Activated T-cell treated with anti-CD3 and anti-CD28 coated beads for 48 hours (primary cell): ENCODE results near the gene AHCTF1.
"Not testable (repeated sequence)": the region's sequence is repeated elsewhere in the genome, so short reads cannot be mapped to it uniquely, and the experiment has no call there.

ENCODE experiments used
- DNase-seq: peaks from one replicate; pipeline ENCODE4 v3.0.0-alpha.2; 2020; ENCODE audit warnings: low read depth

Gene AHCTF1

GRCh38 chr1:246921481-246921880, 10.3 kb downstream of the AHCTF1 start:
- DNase-seq, result no peak

- no peak for DNase-seq
Observed at GRCh38 chr1:246919902-246920301, 11.8 kb downstream of the AHCTF1 start.

DNA sequence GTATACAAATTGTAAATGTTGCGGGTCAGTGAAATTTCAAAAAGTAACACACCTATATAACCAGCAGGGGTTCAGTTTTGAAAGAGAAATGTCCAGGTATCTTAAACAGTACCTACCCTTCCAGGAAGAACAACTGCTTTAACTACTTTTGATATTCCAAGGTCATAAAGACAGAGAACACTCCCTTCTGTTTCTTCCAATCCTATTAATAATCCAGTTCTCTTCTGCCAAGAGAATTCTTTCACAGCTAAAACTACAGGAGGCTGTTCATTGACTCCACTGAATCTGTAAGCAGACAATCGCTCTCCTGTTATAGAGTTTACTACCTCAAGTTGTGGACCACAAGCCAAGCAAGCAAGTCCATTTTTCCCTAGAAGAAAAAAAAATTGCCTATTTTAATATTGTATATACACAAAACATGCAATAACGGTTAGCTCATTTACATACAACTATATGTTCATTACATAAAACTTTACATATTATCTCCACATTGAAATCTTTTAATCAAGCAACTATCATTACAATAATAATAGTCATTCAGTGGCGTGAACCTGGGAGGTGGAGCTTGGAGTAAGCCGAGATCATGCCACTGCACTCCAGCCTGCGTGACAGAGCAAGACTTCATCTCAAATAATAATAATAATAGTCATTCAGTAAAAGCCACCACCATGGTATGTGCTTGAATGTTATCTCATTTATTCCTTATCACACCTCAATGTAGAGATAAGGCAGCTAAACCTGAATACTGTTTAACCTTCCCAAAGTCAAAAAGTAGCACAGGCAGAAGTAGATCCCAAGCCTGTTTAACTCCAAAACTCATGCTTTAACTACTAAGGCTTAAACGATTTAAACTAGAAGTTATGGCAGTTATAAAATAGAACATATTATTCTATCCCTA, 15.5 kb downstream of the AHCTF1 start:
- DNase-seq, result not testable (repeated sequence)

- no peak for DNase-seq
Observed at GRCh38 chr1:246907472-246907871, 24.3 kb downstream of the AHCTF1 start.

- no peak for DNase-seq
Observed at GRCh38 chr1:246906833-246907232, 24.9 kb downstream of the AHCTF1 start.

- DNase-seq, result no peak
Observed at GRCh38 chr1:246901874-246902273, 29.9 kb downstream of the AHCTF1 start.

GRCh38 chr1:246897302-246897701, 34.4 kb downstream of the AHCTF1 start:
- DNase-seq, result no peak

DNA sequence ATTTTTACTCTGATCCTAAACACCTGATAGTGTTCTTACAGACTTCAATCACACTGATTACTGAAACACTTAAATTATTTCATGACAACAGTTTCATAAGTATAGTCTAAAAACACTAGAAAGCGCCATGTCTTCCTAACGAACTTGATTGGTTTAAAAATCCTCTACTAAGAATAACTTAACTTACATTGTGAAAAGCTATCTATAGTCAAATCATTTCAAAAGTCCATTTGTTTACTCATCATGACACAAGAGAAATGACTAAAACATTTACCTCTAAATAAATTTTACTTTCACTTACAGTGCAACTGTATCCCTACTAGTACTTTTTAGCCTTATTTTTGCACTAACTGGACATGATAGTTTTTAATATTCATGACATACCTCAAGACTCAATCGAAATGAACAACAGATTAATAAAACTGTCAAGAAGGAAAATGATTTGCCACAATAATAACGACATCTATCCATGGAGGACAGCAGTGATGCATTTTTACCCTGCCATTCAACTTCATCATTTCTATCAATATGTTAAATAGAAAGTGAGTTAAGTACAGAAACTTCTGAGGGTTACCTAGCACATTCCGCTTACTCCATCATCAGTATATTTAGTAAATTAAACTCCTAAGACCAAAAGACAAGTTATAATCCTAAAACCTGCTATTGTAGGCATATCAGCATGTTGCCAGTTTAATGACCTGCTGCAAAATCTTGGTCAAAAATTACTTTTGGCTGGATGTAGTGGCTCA, 38.4 kb downstream of the AHCTF1 start:
- no peak for DNase-seq

DNA sequence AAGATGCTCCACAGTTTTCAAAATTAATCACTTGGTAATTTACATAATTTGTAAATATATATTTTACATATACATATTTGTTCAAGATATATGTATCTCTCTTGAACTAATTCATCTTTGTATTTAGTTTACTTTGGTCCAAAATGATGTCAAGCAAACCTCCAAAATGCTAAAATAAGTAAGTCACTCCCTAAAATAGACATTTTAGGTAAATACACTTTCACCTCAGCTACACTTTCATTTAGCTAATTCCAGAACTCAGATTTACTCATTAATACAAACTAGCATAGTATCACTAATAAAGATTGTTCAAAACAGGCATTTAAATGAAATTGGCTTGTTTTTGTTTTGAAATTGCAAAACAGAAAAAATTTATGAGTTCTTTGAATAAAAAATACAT, 40.6 kb downstream of the AHCTF1 start:
- no peak for DNase-seq

GRCh38 chr1:246888522-246888921, 43.2 kb downstream of the AHCTF1 start:
- no peak for DNase-seq

- DNase-seq, result not testable (repeated sequence)
Observed at GRCh38 chr1:246885389-246885788, 46.4 kb downstream of the AHCTF1 start.

DNA sequence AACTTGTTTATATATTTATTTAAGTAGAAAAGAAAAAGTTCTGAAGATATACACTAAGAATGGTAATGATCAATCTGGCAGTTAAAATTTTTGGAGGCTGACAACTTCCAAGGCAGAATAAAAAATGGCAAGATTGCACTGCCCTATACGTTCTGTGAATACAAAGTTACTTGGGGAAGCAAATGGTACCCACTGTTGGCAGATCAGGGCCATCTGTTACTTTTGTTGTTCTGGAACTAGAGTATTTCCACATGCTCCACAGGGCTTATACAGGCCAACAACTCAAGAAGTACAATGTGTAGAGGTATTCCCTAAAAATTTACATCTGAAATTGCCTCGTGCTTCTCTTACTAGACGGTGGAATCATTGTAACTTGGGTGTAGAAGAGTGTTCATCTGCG, 53.2 kb downstream of the AHCTF1 start:
- DNase-seq, result no peak

DNA sequence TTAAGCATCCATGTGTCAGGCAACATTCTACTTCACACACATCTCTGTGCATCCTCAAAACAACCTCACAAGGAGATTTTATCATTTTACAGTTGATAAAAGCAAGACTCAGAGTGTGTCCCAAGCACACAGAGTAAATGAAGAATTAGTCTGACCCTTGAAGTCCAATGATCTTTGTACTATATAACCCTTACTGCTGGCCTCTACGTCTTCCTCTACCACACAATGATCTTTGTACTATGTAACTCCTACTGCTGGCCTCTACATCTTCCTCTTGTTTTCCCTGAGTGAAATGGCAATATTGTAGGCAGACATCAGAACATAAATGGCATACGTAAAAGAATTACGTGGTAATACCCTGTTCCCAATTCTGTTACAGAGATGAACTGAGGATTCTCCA, 55.3 kb downstream of the AHCTF1 start:
- no peak for DNase-seq

DNA sequence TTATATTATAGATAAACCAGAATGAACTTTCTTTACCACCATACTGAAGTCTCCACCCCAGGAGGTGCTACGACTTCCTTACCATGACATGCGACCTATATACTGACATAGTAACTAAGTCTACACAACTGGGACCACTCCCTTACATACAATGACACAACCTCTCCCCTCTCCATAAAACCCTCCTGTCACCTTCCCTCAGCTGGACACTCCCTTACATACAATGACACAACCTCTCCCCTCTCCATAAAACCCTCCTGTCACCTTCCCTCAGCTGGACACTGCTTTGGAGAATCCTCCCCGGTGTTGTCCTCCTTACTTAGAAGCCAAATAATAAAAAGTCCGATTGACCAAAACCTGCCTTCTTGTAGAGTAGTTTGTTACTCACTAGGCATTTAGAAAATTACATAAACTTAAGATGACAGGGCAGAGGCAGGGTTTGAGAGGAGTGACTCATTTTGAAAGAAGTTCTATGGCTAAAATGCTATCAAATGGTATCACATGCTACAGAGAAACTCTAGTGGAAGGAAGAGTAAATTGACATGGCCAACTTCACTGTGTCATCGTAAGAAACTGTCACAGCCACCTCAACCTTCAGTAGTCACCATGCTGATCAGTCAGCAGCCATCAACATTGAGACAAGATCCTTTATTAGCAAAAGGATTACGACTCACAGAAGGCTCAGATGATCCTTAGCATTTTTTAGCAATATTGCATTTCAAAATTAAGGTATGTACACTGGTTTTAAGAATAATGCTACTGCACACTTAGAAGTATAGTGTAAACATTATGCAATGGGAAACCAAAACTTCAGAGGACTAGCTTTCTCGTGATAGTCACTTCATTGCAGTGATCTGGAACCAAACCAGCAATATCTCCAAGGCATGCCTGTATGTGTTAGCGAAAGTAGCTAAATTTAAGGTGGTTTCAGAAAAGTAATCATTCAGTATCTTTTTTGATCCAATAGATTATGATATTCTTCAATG, 56.4 kb downstream of the AHCTF1 start:
- no peak for DNase-seq

- DNase-seq, result no peak
Observed at GRCh38 chr1:246865921-246866320, 65.8 kb downstream of the AHCTF1 start.

- DNase-seq, result not testable (repeated sequence)
Observed at GRCh38 chr1:246863791-246864190, 68.0 kb downstream of the AHCTF1 start.

DNA sequence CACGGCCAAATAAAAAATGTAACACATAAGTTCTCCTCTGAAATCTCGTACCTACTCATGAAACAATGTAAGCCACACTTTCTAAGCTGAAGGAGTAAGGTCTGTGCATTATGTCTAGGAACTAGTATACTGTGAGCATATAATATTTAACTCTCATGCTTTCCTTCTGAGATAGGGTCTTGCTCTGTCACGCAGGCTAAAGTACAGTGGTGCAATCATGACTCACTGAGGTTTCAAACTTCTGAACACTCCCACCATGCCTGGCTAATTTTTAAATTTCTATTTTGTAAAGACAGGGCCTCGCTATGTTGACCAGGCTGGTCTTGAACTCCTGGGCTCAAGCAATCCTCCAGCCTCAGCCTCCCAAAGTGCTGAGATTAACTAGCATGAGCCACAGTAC, 71.3 kb downstream of the AHCTF1 start:
- DNase-seq, result no peak

GRCh38 chr1:246856371-246856770, 75.4 kb downstream of the AHCTF1 start:
- no peak for DNase-seq

DNA sequence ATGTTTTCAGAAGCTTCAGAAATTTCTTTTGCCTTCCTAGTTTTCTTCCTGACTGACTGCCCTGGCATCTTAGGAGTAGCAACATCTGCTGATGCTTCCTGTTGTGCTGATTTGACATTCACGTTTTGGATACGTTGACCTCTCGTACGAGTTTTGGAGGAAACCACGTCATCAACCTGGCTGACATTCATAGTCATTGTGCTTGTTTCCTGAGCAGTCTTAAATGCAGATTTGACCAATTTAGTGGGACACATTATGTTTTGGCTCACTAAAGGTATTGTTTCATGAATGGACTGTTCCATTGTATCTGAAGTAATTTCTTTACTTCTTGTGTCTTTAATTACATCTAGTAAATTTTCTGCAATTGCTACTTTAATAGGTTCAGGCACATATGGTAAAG, 81.1 kb downstream of the AHCTF1 start:
- DNase-seq, result not testable (repeated sequence)

DNA sequence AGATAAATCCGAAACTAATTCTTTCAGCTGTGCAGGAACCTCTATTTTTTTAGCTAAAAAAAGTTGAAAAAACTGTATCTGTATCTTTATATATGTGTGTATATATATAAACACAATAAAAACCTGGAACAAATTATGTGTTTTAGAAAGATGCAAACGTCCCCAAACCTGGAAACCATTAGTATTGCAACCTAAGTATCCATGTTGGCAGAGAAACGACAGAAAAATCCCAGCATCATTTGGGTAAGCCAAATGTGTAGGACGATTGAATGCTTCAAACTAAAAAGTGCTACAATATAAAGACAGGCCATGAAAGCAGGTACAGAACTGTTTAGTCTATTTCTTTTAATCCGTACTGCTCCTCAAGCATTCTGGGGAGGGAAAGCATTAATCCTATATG, 87.9 kb downstream of the AHCTF1 start:
- no peak for DNase-seq

- DNase-seq, result not testable (repeated sequence)
Observed at GRCh38 chr1:246840761-246841160, 91.0 kb downstream of the AHCTF1 start.

DNA sequence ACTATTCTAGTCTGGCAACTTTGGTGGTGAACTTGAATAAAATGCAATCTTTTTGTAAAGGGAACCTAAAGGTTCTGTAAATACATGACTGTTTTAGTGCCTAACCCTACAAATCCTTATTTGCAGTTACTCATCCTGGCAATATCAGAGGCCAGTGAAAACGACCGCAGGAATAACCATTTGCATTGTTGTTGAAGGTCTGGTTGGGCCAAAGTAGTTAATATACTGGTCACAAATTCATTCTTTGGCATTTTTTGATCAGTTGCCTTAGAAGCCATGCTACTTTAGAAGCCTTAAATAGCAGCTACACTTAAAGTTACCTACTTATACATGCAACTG, 93.7 kb downstream of the AHCTF1 start:
- DNase-seq, result no peak
